NCI-H446 treated with DMSO at 0.1 percent for 48 hours (cell line): Measurements from ENCODE around the gene ENGASE.
"Not testable (repeated sequence)": the region's sequence is repeated elsewhere in the genome, so short reads cannot be mapped to it uniquely, and the experiment has no call there.

ENCODE experiments used
- DNase-seq: peaks from one replicate; lab custom pipeline; 2025; lab: John Stamatoyannopoulos, UW

ENGASE gene

GRCh38 chr17:79053251-79053925 lies 21.2 kb upstream of the ENGASE start:
- no peak for DNase-seq

GRCh38 chr17:79054200-79054960 lies 20.2 kb upstream of the ENGASE start:
- DNase-seq = no peak

GRCh38 chr17:79055197-79055596 lies 19.4 kb upstream of the ENGASE start:
- no peak for DNase-seq

- no peak for DNase-seq
Measured at GRCh38 chr17:79057737-79058385, 16.8 kb upstream of the ENGASE start.

- no peak for DNase-seq
Measured at GRCh38 chr17:79062691-79063090, 11.9 kb upstream of the ENGASE start.

GRCh38 chr17:79064026-79064425 lies 10.6 kb upstream of the ENGASE start:
- DNase-seq = no peak

GRCh38 chr17:79065105-79065670 lies 9.4 kb upstream of the ENGASE start:
- no peak for DNase-seq

- DNase-seq = no peak
Measured at GRCh38 chr17:79066963-79067362, 7.7 kb upstream of the ENGASE start.

- DNase-seq = no peak
Measured at GRCh38 chr17:79070266-79070880, 4.3 kb upstream of the ENGASE start.

GRCh38 chr17:79071161-79071740 lies 3.4 kb upstream of the ENGASE start:
- DNase-seq = no peak

GRCh38 chr17:79072544-79072943 lies 2.1 kb upstream of the ENGASE start:
- no peak for DNase-seq

GRCh38 chr17:79073016-79073705 lies 1.5 kb upstream of the ENGASE start:
- DNase-seq = no peak

- no peak for DNase-seq
Measured at GRCh38 chr17:79073706-79074088, 927 bp upstream of the ENGASE start.

- not testable (repeated sequence) for DNase-seq
Measured at GRCh38 chr17:79074121-79074648, 439 bp upstream of the ENGASE start.

GRCh38 chr17:79075446-79075750 lies 774 bp downstream of the ENGASE start:
- no peak for DNase-seq

- no peak for DNase-seq
Measured at GRCh38 chr17:79075861-79076406, 1.3 kb downstream of the ENGASE start.

- no peak for DNase-seq
Measured at GRCh38 chr17:79077587-79077986, 3.0 kb downstream of the ENGASE start.

GRCh38 chr17:79078476-79079190 lies 4.0 kb downstream of the ENGASE start:
- DNase-seq = no peak

- no peak for DNase-seq
Measured at GRCh38 chr17:79079421-79080200, 5.0 kb downstream of the ENGASE start.

- DNase-seq = no peak
Measured at GRCh38 chr17:79080349-79080748, 5.7 kb downstream of the ENGASE start.
